Measurements from ENCODE around the gene MRPS16.

The MRPS16 gene

DNA sequence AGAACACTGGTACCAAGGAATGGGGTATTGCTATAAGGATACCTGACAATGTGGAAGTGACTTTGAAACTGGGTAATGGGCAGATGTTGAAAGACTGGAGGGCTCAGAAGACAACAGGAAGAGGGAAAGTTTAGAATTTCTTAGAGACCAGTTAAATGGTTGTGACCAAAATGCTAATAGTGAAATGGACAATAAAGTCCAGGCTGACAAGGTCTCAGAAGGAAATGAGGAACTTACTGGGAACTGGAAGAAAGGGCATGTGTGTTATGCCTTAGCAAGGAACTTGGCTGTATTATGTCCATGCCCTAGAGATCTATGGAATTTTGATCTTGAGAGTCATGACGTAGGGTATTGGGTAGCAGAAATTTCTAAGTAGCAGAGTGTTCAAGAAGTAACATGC, 46.6 kb downstream of the MRPS16 start:
- Histone ChIP-seq H4K20me1 (ENCODE audit: insufficient read depth, low read length) (no peaks in the 10 kb centered on the region), H3K27me3 (ENCODE audit: insufficient read depth, low read length) (no peaks in the 10 kb centered on the region)

GRCh38 chr10:73205081-73205480, 47.4 kb downstream of the MRPS16 start:
- no peaks in the 10 kb centered on the region for H4K20me1 ChIP-seq (ENCODE audit: insufficient read depth, low read length)
- H3K4me2 ChIP-seq (ENCODE audit: low read length) = no peak overlapping the region
- TF ChIP-seq, protein P1, sequence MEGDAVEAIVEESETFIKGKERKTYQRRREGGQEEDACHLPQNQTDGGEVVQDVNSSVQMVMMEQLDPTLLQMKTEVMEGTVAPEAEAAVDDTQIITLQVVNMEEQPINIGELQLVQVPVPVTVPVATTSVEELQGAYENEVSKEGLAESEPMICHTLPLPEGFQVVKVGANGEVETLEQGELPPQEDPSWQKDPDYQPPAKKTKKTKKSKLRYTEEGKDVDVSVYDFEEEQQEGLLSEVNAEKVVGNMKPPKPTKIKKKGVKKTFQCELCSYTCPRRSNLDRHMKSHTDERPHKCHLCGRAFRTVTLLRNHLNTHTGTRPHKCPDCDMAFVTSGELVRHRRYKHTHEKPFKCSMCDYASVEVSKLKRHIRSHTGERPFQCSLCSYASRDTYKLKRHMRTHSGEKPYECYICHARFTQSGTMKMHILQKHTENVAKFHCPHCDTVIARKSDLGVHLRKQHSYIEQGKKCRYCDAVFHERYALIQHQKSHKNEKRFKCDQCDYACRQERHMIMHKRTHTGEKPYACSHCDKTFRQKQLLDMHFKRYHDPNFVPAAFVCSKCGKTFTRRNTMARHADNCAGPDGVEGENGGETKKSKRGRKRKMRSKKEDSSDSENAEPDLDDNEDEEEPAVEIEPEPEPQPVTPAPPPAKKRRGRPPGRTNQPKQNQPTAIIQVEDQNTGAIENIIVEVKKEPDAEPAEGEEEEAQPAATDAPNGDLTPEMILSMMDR (IDR thresholded peaks at IDR 0.05; ENCODE audit: low read length) = no peak
- no peak overlapping the region for H3K9ac ChIP-seq (ENCODE audit: low read length)
- H3K27ac ChIP-seq (ENCODE audit: low read depth, low read length, poor library complexity, severe bottlenecking) = no peak overlapping the region
- no peaks in the 10 kb centered on the region for H3K9me2 ChIP-seq (ENCODE audit: low read depth, low read length)
- no peak overlapping the region for H3K4me3 ChIP-seq (ENCODE audit: low read depth, low read length, poor library complexity, severe bottlenecking)
- H3K9me3 ChIP-seq (ENCODE audit: low read length) = peaks cover 5% of the 10 kb centered on the region; the same call in 1 of the 2 replicates
- no peaks in the 10 kb centered on the region for H3K79me2 ChIP-seq (ENCODE audit: insufficient read depth, low read length)
- H3K36me3 ChIP-seq (ENCODE audit: insufficient read depth, low read length) = no peaks in the 10 kb centered on the region
- no peaks in the 10 kb centered on the region for H3K4me1 ChIP-seq (ENCODE audit: insufficient read depth, low read length, severe bottlenecking)
- H2AFZ ChIP-seq (ENCODE audit: low read length) = no peak overlapping the region
- no peaks in the 10 kb centered on the region for H3F3A ChIP-seq (ENCODE audit: insufficient read depth, low read length)
- no peaks in the 10 kb centered on the region for H3K27me3 ChIP-seq (ENCODE audit: insufficient read depth, low read length)

More for the DNA sequence above, 46.6 kb downstream of the MRPS16 start:
- no peak overlapping the region for H3K9ac ChIP-seq (ENCODE audit: low read length)
- no peaks in the 10 kb centered on the region for H3F3A ChIP-seq (ENCODE audit: insufficient read depth, low read length)
- H3K4me2 ChIP-seq (ENCODE audit: low read length) = no peak overlapping the region
- no peak overlapping the region for H3K4me3 ChIP-seq (ENCODE audit: low read depth, low read length, poor library complexity, severe bottlenecking)
- H3K9me3 ChIP-seq (ENCODE audit: low read length) = peaks cover 5% of the 10 kb centered on the region; the same call in 1 of the 2 replicates
- no peaks in the 10 kb centered on the region for H3K79me2 ChIP-seq (ENCODE audit: insufficient read depth, low read length)
- no peaks in the 10 kb centered on the region for H3K9me2 ChIP-seq (ENCODE audit: low read depth, low read length)
- TF ChIP-seq, protein P1 (IDR thresholded peaks at IDR 0.05; ENCODE audit: low read length) = no peak
- no peak for TF ChIP-seq EZH2 (IDR thresholded peaks at IDR 0.05; ENCODE audit: borderline replicate concordance, low read length)
- no peak overlapping the region for H2AFZ ChIP-seq (ENCODE audit: low read length)
- no peaks in the 10 kb centered on the region for H3K36me3 ChIP-seq (ENCODE audit: insufficient read depth, low read length)
- no peaks in the 10 kb centered on the region for H3K4me1 ChIP-seq (ENCODE audit: insufficient read depth, low read length, severe bottlenecking)
- H3K27ac ChIP-seq (ENCODE audit: low read depth, low read length, poor library complexity, severe bottlenecking) = no peak overlapping the region

All from OCI-LY1 (cell line).